Measurements from ENCODE around the gene ZNF593OS. TPM values are rescaled to one million over a fixed set of nuclear protein-coding genes. Genes with fewer than 3 reads are reported as not detected.

Gene ZNF593OS
- total RNA-seq, 2 donors from 2014 or later, result not detected

GRCh38 chr1:26191739-26192138 is 20.1 kb upstream of the ZNF593OS start:
- no peaks in the 10 kb centered on the region for H3K9me3 Mint-ChIP-seq
- peak; percentile 82 for ATAC-seq (replicated peaks)
- H3K4me3 Mint-ChIP-seq, result peak overlapping the region; percentile 39
- peaks cover 9% of the 10 kb centered on the region for H3K4me1 Mint-ChIP-seq
- H3K27me3 Mint-ChIP-seq, result no peaks in the 10 kb centered on the region
- H3K36me3 Mint-ChIP-seq (ENCODE audit: low read depth), result no peaks in the 10 kb centered on the region
- peak overlapping the region; percentile 77 for H3K27ac Mint-ChIP-seq

- H3K36me3 Mint-ChIP-seq (ENCODE audit: low read depth), result no peaks in the 10 kb centered on the region
- no peak within 1 kb of the TSS for H3K4me3 Mint-ChIP-seq
- no peaks in the 10 kb centered on the region for H3K9me3 Mint-ChIP-seq
- no peaks in the 10 kb centered on the region for H3K27me3 Mint-ChIP-seq
- ATAC-seq (replicated peaks), result no peak
- H3K27ac Mint-ChIP-seq, result peak within 1 kb of the TSS; percentile 38
- peaks cover 9% of the 10 kb centered on the region for H3K4me1 Mint-ChIP-seq
Observed at GRCh38 chr1:26190373-26190987, 18.8 kb upstream of the ZNF593OS start, which contains the start of gene CATSPER4. Gene CATSPER4 (plus strand): TSS chr1:26190602. CDS start chr1:26190628, 26 bp downstream.

GRCh38 chr1:26189751-26190275 is 18.2 kb upstream of the ZNF593OS start:
- Mint-ChIP-seq H3K4me1 (peaks cover 9% of the 10 kb centered on the region), H3K9me3 (no peaks in the 10 kb centered on the region), H3K27me3 (no peaks in the 10 kb centered on the region), H3K4me3 (no peak overlapping the region), H3K27ac (peak overlapping the region; percentile 38), H3K36me3 (ENCODE audit: low read depth) (no peaks in the 10 kb centered on the region)
- no peak for ATAC-seq (replicated peaks)

GRCh38 chr1:26189331-26189730 is 17.7 kb upstream of the ZNF593OS start:
- Mint-ChIP-seq H3K4me3 (no peak overlapping the region), H3K9me3 (no peaks in the 10 kb centered on the region), H3K36me3 (ENCODE audit: low read depth) (no peaks in the 10 kb centered on the region), H3K27ac (peak overlapping the region; percentile 38), H3K27me3 (no peaks in the 10 kb centered on the region), H3K4me1 (peaks cover 9% of the 10 kb centered on the region)
- no peak for ATAC-seq (replicated peaks)

- Mint-ChIP-seq H3K4me1 (peaks cover 9% of the 10 kb centered on the region), H3K36me3 (ENCODE audit: low read depth) (no peaks in the 10 kb centered on the region), H3K9me3 (no peaks in the 10 kb centered on the region), H3K27ac (no peak overlapping the region), H3K4me3 (no peak overlapping the region), H3K27me3 (no peaks in the 10 kb centered on the region)
- ATAC-seq (replicated peaks), result no peak
Observed at GRCh38 chr1:26188477-26188876, 16.8 kb upstream of the ZNF593OS start.

- Mint-ChIP-seq H3K27me3 (no peaks in the 10 kb centered on the region), H3K9me3 (no peaks in the 10 kb centered on the region), H3K4me3 (no peak overlapping the region), H3K36me3 (ENCODE audit: low read depth) (no peaks in the 10 kb centered on the region), H3K4me1 (peaks cover 9% of the 10 kb centered on the region), H3K27ac (no peak overlapping the region)
- no peak for ATAC-seq (replicated peaks)
Observed at GRCh38 chr1:26187882-26188281, 16.2 kb upstream of the ZNF593OS start.

- H3K4me3 Mint-ChIP-seq, result no peak overlapping the region
- no peaks in the 10 kb centered on the region for H3K9me3 Mint-ChIP-seq
- no peak overlapping the region for H3K27ac Mint-ChIP-seq
- H3K36me3 Mint-ChIP-seq (ENCODE audit: low read depth), result no peaks in the 10 kb centered on the region
- no peaks in the 10 kb centered on the region for H3K27me3 Mint-ChIP-seq
- ATAC-seq (replicated peaks), result no peak
- H3K4me1 Mint-ChIP-seq, result no peaks in the 10 kb centered on the region
Observed at GRCh38 chr1:26184883-26185282, 13.3 kb upstream of the ZNF593OS start.

GRCh38 chr1:26184086-26184485 is 12.5 kb upstream of the ZNF593OS start:
- Mint-ChIP-seq H3K27me3 (no peaks in the 10 kb centered on the region), H3K4me1 (no peaks in the 10 kb centered on the region), H3K36me3 (ENCODE audit: low read depth) (no peaks in the 10 kb centered on the region), H3K4me3 (no peak overlapping the region), H3K9me3 (no peaks in the 10 kb centered on the region), H3K27ac (no peak overlapping the region)
- ATAC-seq (replicated peaks), result no peak

GRCh38 chr1:26182383-26182696 is 10.7 kb upstream of the ZNF593OS start:
- Mint-ChIP-seq H3K27ac (no peak overlapping the region), H3K36me3 (ENCODE audit: low read depth) (no peaks in the 10 kb centered on the region), H3K4me3 (no peak overlapping the region), H3K9me3 (no peaks in the 10 kb centered on the region), H3K27me3 (no peaks in the 10 kb centered on the region), H3K4me1 (no peaks in the 10 kb centered on the region)
- no peak for ATAC-seq (replicated peaks)

GRCh38 chr1:26181586-26182382 is 10.2 kb upstream of the ZNF593OS start:
- ATAC-seq (replicated peaks), result peak; percentile 96
- Mint-ChIP-seq H3K4me1 (no peaks in the 10 kb centered on the region), H3K36me3 (ENCODE audit: low read depth) (no peaks in the 10 kb centered on the region), H3K27ac (no peak overlapping the region), H3K27me3 (no peaks in the 10 kb centered on the region), H3K9me3 (no peaks in the 10 kb centered on the region), H3K4me3 (no peak overlapping the region)

GRCh38 chr1:26180010-26180506 is 8.4 kb upstream of the ZNF593OS start:
- H3K27me3 Mint-ChIP-seq, result no peaks in the 10 kb centered on the region
- no peak overlapping the region for H3K4me3 Mint-ChIP-seq
- ATAC-seq (replicated peaks), result no peak
- H3K9me3 Mint-ChIP-seq, result no peaks in the 10 kb centered on the region
- no peaks in the 10 kb centered on the region for H3K4me1 Mint-ChIP-seq
- no peaks in the 10 kb centered on the region for H3K36me3 Mint-ChIP-seq (ENCODE audit: low read depth)
- no peak overlapping the region for H3K27ac Mint-ChIP-seq

- Mint-ChIP-seq H3K27ac (no peak within 1 kb of the TSS), H3K9me3 (no peaks in the 10 kb centered on the region), H3K27me3 (no peaks in the 10 kb centered on the region), H3K4me3 (no peak within 1 kb of the TSS), H3K4me1 (no peaks in the 10 kb centered on the region), H3K36me3 (ENCODE audit: low read depth) (peaks cover 4% of the 10 kb centered on the region)
- ATAC-seq (replicated peaks), result no peak
Observed at GRCh38 chr1:26177182-26177684, 5.6 kb upstream of the ZNF593OS start, which contains the start of gene CNKSR1. Gene CNKSR1 (plus strand): TSS chr1:26177491. CDS start chr1:26177548, 57 bp downstream.

GRCh38 chr1:26175346-26175745 is 3.7 kb upstream of the ZNF593OS start:
- no peak for ATAC-seq (replicated peaks)
- no peak overlapping the region for H3K27ac Mint-ChIP-seq
- peaks cover 11% of the 10 kb centered on the region for H3K36me3 Mint-ChIP-seq (ENCODE audit: low read depth)
- H3K27me3 Mint-ChIP-seq, result no peaks in the 10 kb centered on the region
- no peaks in the 10 kb centered on the region for H3K4me1 Mint-ChIP-seq
- no peaks in the 10 kb centered on the region for H3K9me3 Mint-ChIP-seq
- no peak overlapping the region for H3K4me3 Mint-ChIP-seq

GRCh38 chr1:26170472-26170821 is 1.2 kb downstream of the ZNF593OS start:
- no peak for ATAC-seq (replicated peaks)
- Mint-ChIP-seq H3K27me3 (no peaks in the 10 kb centered on the region), H3K27ac (peak overlapping the region; percentile 24), H3K36me3 (ENCODE audit: low read depth) (peaks cover 11% of the 10 kb centered on the region), H3K9me3 (no peaks in the 10 kb centered on the region), H3K4me1 (no peaks in the 10 kb centered on the region), H3K4me3 (peak overlapping the region; percentile 73)
